ENCODE results near the gene CBX8.

- no peak for TF ChIP-seq CTCF (IDR thresholded peaks at IDR 0.05)
- TF ChIP-seq POLR2A (IDR thresholded peaks at IDR 0.05): no peak
Observed at GRCh38 chr17:79812353-79813258, 15.7 kb upstream of the CBX8 start.
